ENCODE results near the gene DCP1B. TPM values are rescaled to one million over a fixed set of nuclear protein-coding genes. Genes with fewer than 3 reads are reported as not detected.

DCP1B gene
- total RNA-seq, 2 donors from 2014 or later, result 18.3 to 35.4 TPM

DNA sequence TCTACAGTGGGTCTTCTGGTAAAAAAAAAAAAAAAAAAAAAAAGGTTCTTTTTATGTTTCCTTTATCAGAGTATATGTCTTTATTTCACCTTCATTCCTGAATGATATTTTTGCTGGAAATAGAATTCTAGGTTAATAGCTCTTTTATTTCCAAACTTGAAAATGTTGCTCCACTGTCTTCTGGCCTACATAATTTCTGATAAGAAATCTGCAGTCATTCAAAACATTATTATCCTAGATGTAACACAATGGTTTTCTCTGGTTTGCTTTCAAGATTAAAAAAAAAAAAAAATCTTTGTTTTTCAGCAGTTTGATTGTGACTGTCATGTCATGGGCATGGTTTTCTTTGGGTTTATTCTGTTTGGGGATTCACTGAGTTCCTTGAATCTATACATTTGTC, 19.5 kb downstream of the DCP1B start:
- Histone ChIP-seq H3K4me3 (ENCODE audit: low read length) (no peak overlapping the region), H3K27me3 (ENCODE audit: control insufficient read depth, insufficient read depth, low read length, poor library complexity, severe bottlenecking) (no peaks in the 10 kb centered on the region), H3K4me1 (ENCODE audit: control insufficient read depth, insufficient read depth, low read length) (no peaks in the 10 kb centered on the region), H3K9me3 (ENCODE audit: control insufficient read depth, low read length) (peaks cover 20% of the 10 kb centered on the region), H3K27ac (ENCODE audit: low read depth, low read length) (no peak overlapping the region), H3K9ac (ENCODE audit: extremely low read depth, low read length, poor library complexity, severe bottlenecking) (no peak overlapping the region), H3K36me3 (ENCODE audit: control insufficient read depth, insufficient read depth, low read length) (peaks cover 47% of the 10 kb centered on the region)
- no peaks in the 10 kb centered on the region for H3K27me3 Mint-ChIP-seq (ENCODE audit: insufficient read depth)
- peaks cover 21% of the 10 kb centered on the region for H3K9me3 Mint-ChIP-seq
- TF ChIP-seq CTCF (conservative IDR thresholded peaks at IDR 0.05), result no peak
- no peaks in the 10 kb centered on the region for H3K4me1 Mint-ChIP-seq
- H3K36me3 Mint-ChIP-seq (ENCODE audit: low read depth), result peaks cover 59% of the 10 kb centered on the region
- no peak overlapping the region for H3K27ac Mint-ChIP-seq
- no peak overlapping the region for H3K4me3 Mint-ChIP-seq
- DNase-seq, result no peak

DNA sequence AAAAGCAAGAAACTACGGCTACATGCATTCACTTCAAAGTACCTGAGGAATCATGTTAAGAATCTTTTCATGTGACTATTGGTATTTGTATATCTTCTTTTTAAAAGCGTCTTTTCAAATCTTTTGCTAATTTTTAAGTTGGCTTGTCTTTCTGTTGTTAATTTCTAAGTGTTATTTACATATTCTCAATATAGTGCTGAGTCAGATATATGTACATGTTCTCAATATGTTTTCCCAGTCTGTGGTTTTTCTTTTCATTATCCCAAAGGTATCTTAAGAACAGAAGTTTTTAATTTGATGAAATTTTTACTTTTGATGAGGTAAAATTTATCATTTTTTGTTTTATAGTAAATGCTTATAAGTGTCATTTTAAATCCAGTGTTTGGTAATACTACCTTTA, 24.0 kb downstream of the DCP1B start:
- H3K27ac ChIP-seq (ENCODE audit: low read depth, low read length), result no peak overlapping the region
- H3K36me3 ChIP-seq (ENCODE audit: control insufficient read depth, insufficient read depth, low read length), result peaks cover 13% of the 10 kb centered on the region
- WGBS, 2 experiments (ENCODE audit: insufficient coverage in 1 of 2, insufficient read length in 1 of 2), result 81% methylated on average over 2 of the region's 2 CpGs; no CpG with 5 or more reads in 1 of the 2 experiments
- no peak for TF ChIP-seq CTCF (conservative IDR thresholded peaks at IDR 0.05)
- no peaks in the 10 kb centered on the region for H3K27me3 ChIP-seq (ENCODE audit: control insufficient read depth, insufficient read depth, low read length, poor library complexity, severe bottlenecking)
- Mint-ChIP-seq H3K27ac (no peak overlapping the region), H3K4me1 (no peaks in the 10 kb centered on the region), H3K36me3 (ENCODE audit: low read depth) (peaks cover 29% of the 10 kb centered on the region), H3K9me3 (peaks cover 9% of the 10 kb centered on the region), H3K27me3 (ENCODE audit: insufficient read depth) (no peaks in the 10 kb centered on the region), H3K4me3 (no peak overlapping the region)
- no peak overlapping the region for H3K9ac ChIP-seq (ENCODE audit: extremely low read depth, low read length, poor library complexity, severe bottlenecking)
- H3K9me3 ChIP-seq (ENCODE audit: control insufficient read depth, low read length), result peaks cover 7% of the 10 kb centered on the region
- no peaks in the 10 kb centered on the region for H3K4me1 ChIP-seq (ENCODE audit: control insufficient read depth, insufficient read depth, low read length)
- no peak overlapping the region for H3K4me3 ChIP-seq (ENCODE audit: low read length)
- DNase-seq, result no peak

DNA sequence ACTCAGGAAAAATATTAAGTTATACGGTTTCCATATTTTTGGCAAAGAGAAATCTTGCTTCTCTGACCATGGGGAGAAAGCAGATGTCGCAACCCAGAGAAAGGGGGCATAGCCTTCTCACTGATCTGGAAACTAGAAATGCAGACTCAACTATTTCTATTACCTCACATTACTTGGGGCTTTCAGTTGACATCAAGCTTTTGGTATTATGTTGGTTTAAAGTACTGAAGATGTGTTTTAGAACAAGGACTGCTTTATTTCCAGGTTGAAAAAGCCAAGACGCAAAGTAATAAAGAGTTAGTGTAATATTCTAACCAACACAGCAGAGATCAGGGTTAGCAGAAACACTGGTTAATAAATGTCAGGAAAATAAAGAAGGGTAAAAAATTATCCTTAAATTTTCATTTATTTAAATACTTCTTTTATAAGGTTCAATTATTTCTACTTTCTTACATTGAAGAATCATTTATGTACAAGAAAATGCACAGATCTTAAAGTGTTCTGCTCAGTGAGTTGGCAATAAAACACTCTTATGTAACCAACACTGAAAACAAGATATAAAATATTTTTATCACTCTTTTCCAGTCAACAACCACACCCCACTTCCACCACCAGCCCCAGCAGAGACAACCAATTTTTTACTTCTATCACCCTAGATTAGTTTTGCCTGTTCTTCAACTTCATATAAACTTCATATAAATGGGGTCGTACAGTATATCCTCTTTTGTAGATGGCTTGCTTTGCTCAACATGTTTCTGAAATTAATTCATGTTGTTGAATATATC, 26.0 kb downstream of the DCP1B start:
- H3K4me1 Mint-ChIP-seq, result no peaks in the 10 kb centered on the region
- H3K36me3 Mint-ChIP-seq (ENCODE audit: low read depth), result peaks cover 15% of the 10 kb centered on the region
- Histone ChIP-seq H3K36me3 (ENCODE audit: control insufficient read depth, insufficient read depth, low read length) (peaks cover under 1% of the 10 kb centered on the region), H3K27ac (ENCODE audit: low read depth, low read length) (no peak overlapping the region), H3K4me1 (ENCODE audit: control insufficient read depth, insufficient read depth, low read length) (no peaks in the 10 kb centered on the region), H3K4me3 (ENCODE audit: low read length) (no peak overlapping the region), H3K9ac (ENCODE audit: extremely low read depth, low read length, poor library complexity, severe bottlenecking) (no peak overlapping the region), H3K9me3 (ENCODE audit: control insufficient read depth, low read length) (no peaks in the 10 kb centered on the region), H3K27me3 (ENCODE audit: control insufficient read depth, insufficient read depth, low read length, poor library complexity, severe bottlenecking) (no peaks in the 10 kb centered on the region)
- H3K27ac Mint-ChIP-seq, result no peak overlapping the region
- no peak overlapping the region for H3K4me3 Mint-ChIP-seq
- TF ChIP-seq CTCF (conservative IDR thresholded peaks at IDR 0.05), result no peak
- WGBS, 2 experiments (ENCODE audit: insufficient coverage in 1 of 2, insufficient read length in 1 of 2), result 88 to 100% methylated on average over 2 to 3 of the region's 4 CpGs
- H3K27me3 Mint-ChIP-seq (ENCODE audit: insufficient read depth), result no peaks in the 10 kb centered on the region
- H3K9me3 Mint-ChIP-seq, result no peaks in the 10 kb centered on the region
- no peak for DNase-seq

All from endodermal cell (in vitro differentiated cells).